WTC11 (cell line): ENCODE measurements around the gene EHBP1. TPM values are rescaled to one million over a fixed set of nuclear protein-coding genes. Genes with fewer than 3 reads are reported as not detected.

Source experiments
- ATAC-seq: fragments of 200-7000 bp; cut with Tn5 transposase; 2 replicates; pipeline ENCODE4 v1.10.0; 2021; ENCODE audit warnings: mild to moderate bottlenecking, moderate library complexity
- CTCF ChIA-PET: fragments of 300-600 bp; sonication (Branson Sonifier 250); formaldehyde crosslinking; loops from one replicate; lab custom pipeline; 2021; ENCODE audit warnings: antibody characterized with exemption; lab: Charles Lee
- POLR2A ChIA-PET: fragments of 350-600 bp; sonication (Branson Sonifier 250); formaldehyde crosslinking; loops from one replicate; lab custom pipeline; 2021; ENCODE audit warnings: antibody characterized with exemption; lab: Charles Lee
- DNase-seq: peaks from one replicate; pipeline ENCODE4 v3.0.0; 2021; ENCODE audit warnings: low spot score
- H3K27ac Mint-ChIP-seq: 2 replicates; pipeline ENCODE4 v1.8.0; 2021; ENCODE audit warnings: mixed read lengths
- H3K27me3 Mint-ChIP-seq: 2 replicates; pipeline ENCODE4 v1.8.0; 2021; ENCODE audit warnings: low read depth, mild to moderate bottlenecking, moderate library complexity, mixed read lengths
- H3K36me3 Mint-ChIP-seq: 2 replicates; pipeline ENCODE4 v1.8.0; 2021; ENCODE audit warnings: mixed read lengths
- H3K4me1 Mint-ChIP-seq: 2 replicates; pipeline ENCODE4 v1.8.0; 2022; ENCODE audit warnings: mixed read lengths
- H3K4me3 Mint-ChIP-seq: 2 replicates; pipeline ENCODE4 v1.8.0; 2021; ENCODE audit warnings: mild to moderate bottlenecking, moderate library complexity, mixed read lengths
- H3K9me3 Mint-ChIP-seq: 2 replicates; pipeline ENCODE4 v1.8.0; 2021; ENCODE audit warnings: mixed read lengths
- EMX1 ChIP-seq: fragments of 250-450 bp; sonication (Bioruptor Pico); IDR thresholded peaks from 2 replicates; pipeline ENCODE4 v1.8.0; 2021; ENCODE audit warnings: mild to moderate bottlenecking
- ETV6 ChIP-seq: sonication (generic); formaldehyde crosslinking; IDR thresholded peaks from 2 replicates; pipeline ENCODE4 v1.8.1; 2022; ENCODE audit warnings: mild to moderate bottlenecking, missing genetic modification reagents
- FOXJ3 ChIP-seq: sonication (generic); formaldehyde crosslinking; IDR thresholded peaks from 2 replicates; pipeline ENCODE4 v1.9.0; 2021; ENCODE audit warnings: missing genetic modification reagents, mild to moderate bottlenecking, borderline replicate concordance
- FOXP1 ChIP-seq: sonication (generic); formaldehyde crosslinking; IDR thresholded peaks from 2 replicates; pipeline ENCODE4 v1.8.0; 2022; ENCODE audit warnings: missing genetic modification reagents, mild to moderate bottlenecking, moderate library complexity, borderline replicate concordance
- HMGA2 ChIP-seq: fragments of 250-450 bp; sonication (Bioruptor Pico); IDR thresholded peaks from 2 replicates; pipeline ENCODE4 v1.4.0; 2021; ENCODE audit warnings: mild to moderate bottlenecking, moderate library complexity
- KAT7 ChIP-seq: sonication (generic); formaldehyde crosslinking; IDR thresholded peaks from 2 replicates; pipeline ENCODE4 v1.8.1; 2023; ENCODE audit warnings: missing genetic modification reagents, mild to moderate bottlenecking, borderline replicate concordance
- MXD4 ChIP-seq: fragments of 250-450 bp; sonication (Bioruptor Pico); IDR thresholded peaks from 2 replicates; pipeline ENCODE4 v1.8.0; 2021; ENCODE audit warnings: mild to moderate bottlenecking, moderate library complexity, borderline replicate concordance
- NR2C2 ChIP-seq: sonication (generic); formaldehyde crosslinking; IDR thresholded peaks from 2 replicates; pipeline ENCODE4 v1.8.0; 2022; ENCODE audit warnings: mild to moderate bottlenecking, missing genetic modification reagents
- NR3C1 ChIP-seq: sonication (generic); formaldehyde crosslinking; conservative IDR thresholded peaks from 2 replicates; pipeline ENCODE4 v1.8.1; 2023; ENCODE audit warnings: low read depth, mild to moderate bottlenecking, missing genetic modification reagents
- SOX15 ChIP-seq: fragments of 250-450 bp; sonication (Bioruptor Pico); IDR thresholded peaks from 2 replicates; pipeline ENCODE4 v1.9.0; 2021; ENCODE audit warnings: mild to moderate bottlenecking
- SP1 ChIP-seq: sonication (generic); formaldehyde crosslinking; conservative IDR thresholded peaks from 2 replicates; pipeline ENCODE4 v1.8.1; 2022; ENCODE audit warnings: missing genetic modification reagents
- TCF7 ChIP-seq: sonication (generic); formaldehyde crosslinking; IDR thresholded peaks from 2 replicates; pipeline ENCODE4 v1.8.0; 2022; ENCODE audit warnings: mild to moderate bottlenecking, low read depth, missing genetic modification reagents, moderate library complexity
- TEAD1 ChIP-seq: sonication (generic); formaldehyde crosslinking; IDR thresholded peaks from 2 replicates; pipeline ENCODE4 v1.8.0; 2022; ENCODE audit warnings: mild to moderate bottlenecking, missing genetic modification reagents
- ZNF121 ChIP-seq: sonication (generic); formaldehyde crosslinking; IDR thresholded peaks from 2 replicates; pipeline ENCODE4 v1.8.0; 2023; ENCODE audit warnings: missing genetic modification reagents
- ZNF317 ChIP-seq: sonication (generic); formaldehyde crosslinking; IDR thresholded peaks from 2 replicates; pipeline ENCODE4 v1.8.1; 2023; ENCODE audit warnings: low read depth, mild to moderate bottlenecking, moderate library complexity, missing genetic modification reagents, borderline replicate concordance
- ZNF671 ChIP-seq: fragments of 250-450 bp; sonication (Bioruptor Pico); IDR thresholded peaks from 2 replicates; pipeline ENCODE4 v1.8.0; 2021; ENCODE audit warnings: mild to moderate bottlenecking
- total RNA-seq: library from RNA; stranded (reverse); gene quantifications from 3 replicates; pipeline ENCODE4 v1.2.3, GENCODE V29; 2021
- TF ChIP-seq, protein P1 (sequence below): fragments of 250-450 bp; sonication (Bioruptor Pico); IDR thresholded peaks from 2 replicates; pipeline ENCODE4 v1.9.0; 2021; ENCODE audit warnings: mild to moderate bottlenecking, borderline replicate concordance
- TF ChIP-seq, protein P2 (sequence below): sonication (generic); formaldehyde crosslinking; IDR thresholded peaks from 2 replicates; pipeline ENCODE4 v1.8.0; 2022; ENCODE audit warnings: mild to moderate bottlenecking, missing genetic modification reagents
- TF ChIP-seq, protein P3 (sequence below): fragments of 250-450 bp; sonication (Bioruptor Pico); IDR thresholded peaks from 2 replicates; pipeline ENCODE4 v1.8.0; 2021; ENCODE audit warnings: mild to moderate bottlenecking
- TF ChIP-seq, protein P4 (sequence below): fragments of 250-450 bp; sonication (Bioruptor Pico); IDR thresholded peaks from 2 replicates; pipeline ENCODE4 v1.9.0; 2021; ENCODE audit warnings: mild to moderate bottlenecking
- TF ChIP-seq, protein P5 (sequence below): sonication (generic); formaldehyde crosslinking; IDR thresholded peaks from 2 replicates; pipeline ENCODE4 v1.8.1; 2022; ENCODE audit warnings: low read depth, missing genetic modification reagents, borderline replicate concordance
- TF ChIP-seq, protein P6 (sequence below): sonication (generic); formaldehyde crosslinking; IDR thresholded peaks from 2 replicates; pipeline ENCODE4 v1.8.1; 2022; ENCODE audit warnings: mild to moderate bottlenecking, moderate library complexity, missing genetic modification reagents
- TF ChIP-seq, protein P7 (sequence below): fragments of 250-450 bp; sonication (Bioruptor Pico); IDR thresholded peaks from 2 replicates; pipeline ENCODE4 v1.9.0; 2021; ENCODE audit warnings: mild to moderate bottlenecking

EHBP1 gene
- total RNA-seq, 1 experiment from 2014 or later = 36.4 TPM

DNA sequence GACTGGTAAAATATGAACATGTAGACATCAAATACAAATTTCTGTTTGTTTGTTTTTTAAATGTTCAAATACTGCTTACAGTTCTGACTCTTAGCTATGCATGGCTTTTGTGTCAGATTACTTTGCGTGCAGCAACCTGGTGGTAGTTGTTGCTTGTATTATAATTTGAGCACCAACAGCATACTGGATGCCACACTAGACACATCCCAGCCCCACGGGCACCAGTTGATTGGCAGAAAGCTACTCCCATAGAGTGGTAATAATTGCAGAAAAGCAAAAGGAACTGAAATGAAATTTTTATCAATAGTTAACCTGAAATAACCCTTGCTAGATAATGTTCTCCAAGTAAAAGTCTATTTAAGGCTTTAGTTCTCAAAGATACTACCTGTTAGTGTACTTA lies 91.6 kb downstream of the EHBP1 start:
- Mint-ChIP-seq H3K27me3 (no peaks in the 10 kb centered on the region), H3K36me3 (no peaks in the 10 kb centered on the region), H3K27ac (no peak overlapping the region), H3K4me3 (no peak overlapping the region), H3K4me1 (no peaks in the 10 kb centered on the region), H3K9me3 (no peaks in the 10 kb centered on the region)
- DNase-seq = no peak
- TF ChIP-seq, protein P1, sequence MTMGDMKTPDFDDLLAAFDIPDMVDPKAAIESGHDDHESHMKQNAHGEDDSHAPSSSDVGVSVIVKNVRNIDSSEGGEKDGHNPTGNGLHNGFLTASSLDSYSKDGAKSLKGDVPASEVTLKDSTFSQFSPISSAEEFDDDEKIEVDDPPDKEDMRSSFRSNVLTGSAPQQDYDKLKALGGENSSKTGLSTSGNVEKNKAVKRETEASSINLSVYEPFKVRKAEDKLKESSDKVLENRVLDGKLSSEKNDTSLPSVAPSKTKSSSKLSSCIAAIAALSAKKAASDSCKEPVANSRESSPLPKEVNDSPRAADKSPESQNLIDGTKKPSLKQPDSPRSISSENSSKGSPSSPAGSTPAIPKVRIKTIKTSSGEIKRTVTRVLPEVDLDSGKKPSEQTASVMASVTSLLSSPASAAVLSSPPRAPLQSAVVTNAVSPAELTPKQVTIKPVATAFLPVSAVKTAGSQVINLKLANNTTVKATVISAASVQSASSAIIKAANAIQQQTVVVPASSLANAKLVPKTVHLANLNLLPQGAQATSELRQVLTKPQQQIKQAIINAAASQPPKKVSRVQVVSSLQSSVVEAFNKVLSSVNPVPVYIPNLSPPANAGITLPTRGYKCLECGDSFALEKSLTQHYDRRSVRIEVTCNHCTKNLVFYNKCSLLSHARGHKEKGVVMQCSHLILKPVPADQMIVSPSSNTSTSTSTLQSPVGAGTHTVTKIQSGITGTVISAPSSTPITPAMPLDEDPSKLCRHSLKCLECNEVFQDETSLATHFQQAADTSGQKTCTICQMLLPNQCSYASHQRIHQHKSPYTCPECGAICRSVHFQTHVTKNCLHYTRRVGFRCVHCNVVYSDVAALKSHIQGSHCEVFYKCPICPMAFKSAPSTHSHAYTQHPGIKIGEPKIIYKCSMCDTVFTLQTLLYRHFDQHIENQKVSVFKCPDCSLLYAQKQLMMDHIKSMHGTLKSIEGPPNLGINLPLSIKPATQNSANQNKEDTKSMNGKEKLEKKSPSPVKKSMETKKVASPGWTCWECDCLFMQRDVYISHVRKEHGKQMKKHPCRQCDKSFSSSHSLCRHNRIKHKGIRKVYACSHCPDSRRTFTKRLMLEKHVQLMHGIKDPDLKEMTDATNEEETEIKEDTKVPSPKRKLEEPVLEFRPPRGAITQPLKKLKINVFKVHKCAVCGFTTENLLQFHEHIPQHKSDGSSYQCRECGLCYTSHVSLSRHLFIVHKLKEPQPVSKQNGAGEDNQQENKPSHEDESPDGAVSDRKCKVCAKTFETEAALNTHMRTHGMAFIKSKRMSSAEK (CRISPR knock-in tag) = no peak
- TF ChIP-seq KAT7 (CRISPR knock-in tag) (no peak), ZNF671 (CRISPR knock-in tag) (no peak), SP1 (CRISPR knock-in tag) (no peak), NR2C2 (CRISPR knock-in tag) (no peak), SOX15 (CRISPR knock-in tag) (no peak), TEAD1 (CRISPR knock-in tag) (no peak)
- TF ChIP-seq, protein P2, sequence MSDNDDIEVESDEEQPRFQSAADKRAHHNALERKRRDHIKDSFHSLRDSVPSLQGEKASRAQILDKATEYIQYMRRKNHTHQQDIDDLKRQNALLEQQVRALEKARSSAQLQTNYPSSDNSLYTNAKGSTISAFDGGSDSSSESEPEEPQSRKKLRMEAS (CRISPR knock-in tag) = no peak
- TF ChIP-seq, protein P3, sequence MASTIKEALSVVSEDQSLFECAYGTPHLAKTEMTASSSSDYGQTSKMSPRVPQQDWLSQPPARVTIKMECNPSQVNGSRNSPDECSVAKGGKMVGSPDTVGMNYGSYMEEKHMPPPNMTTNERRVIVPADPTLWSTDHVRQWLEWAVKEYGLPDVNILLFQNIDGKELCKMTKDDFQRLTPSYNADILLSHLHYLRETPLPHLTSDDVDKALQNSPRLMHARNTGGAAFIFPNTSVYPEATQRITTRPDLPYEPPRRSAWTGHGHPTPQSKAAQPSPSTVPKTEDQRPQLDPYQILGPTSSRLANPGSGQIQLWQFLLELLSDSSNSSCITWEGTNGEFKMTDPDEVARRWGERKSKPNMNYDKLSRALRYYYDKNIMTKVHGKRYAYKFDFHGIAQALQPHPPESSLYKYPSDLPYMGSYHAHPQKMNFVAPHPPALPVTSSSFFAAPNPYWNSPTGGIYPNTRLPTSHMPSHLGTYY = no peak
- TF ChIP-seq, protein P4, sequence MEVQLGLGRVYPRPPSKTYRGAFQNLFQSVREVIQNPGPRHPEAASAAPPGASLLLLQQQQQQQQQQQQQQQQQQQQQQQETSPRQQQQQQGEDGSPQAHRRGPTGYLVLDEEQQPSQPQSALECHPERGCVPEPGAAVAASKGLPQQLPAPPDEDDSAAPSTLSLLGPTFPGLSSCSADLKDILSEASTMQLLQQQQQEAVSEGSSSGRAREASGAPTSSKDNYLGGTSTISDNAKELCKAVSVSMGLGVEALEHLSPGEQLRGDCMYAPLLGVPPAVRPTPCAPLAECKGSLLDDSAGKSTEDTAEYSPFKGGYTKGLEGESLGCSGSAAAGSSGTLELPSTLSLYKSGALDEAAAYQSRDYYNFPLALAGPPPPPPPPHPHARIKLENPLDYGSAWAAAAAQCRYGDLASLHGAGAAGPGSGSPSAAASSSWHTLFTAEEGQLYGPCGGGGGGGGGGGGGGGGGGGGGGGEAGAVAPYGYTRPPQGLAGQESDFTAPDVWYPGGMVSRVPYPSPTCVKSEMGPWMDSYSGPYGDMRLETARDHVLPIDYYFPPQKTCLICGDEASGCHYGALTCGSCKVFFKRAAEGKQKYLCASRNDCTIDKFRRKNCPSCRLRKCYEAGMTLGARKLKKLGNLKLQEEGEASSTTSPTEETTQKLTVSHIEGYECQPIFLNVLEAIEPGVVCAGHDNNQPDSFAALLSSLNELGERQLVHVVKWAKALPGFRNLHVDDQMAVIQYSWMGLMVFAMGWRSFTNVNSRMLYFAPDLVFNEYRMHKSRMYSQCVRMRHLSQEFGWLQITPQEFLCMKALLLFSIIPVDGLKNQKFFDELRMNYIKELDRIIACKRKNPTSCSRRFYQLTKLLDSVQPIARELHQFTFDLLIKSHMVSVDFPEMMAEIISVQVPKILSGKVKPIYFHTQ (CRISPR knock-in tag) = no peak
- TF ChIP-seq, protein P5, sequence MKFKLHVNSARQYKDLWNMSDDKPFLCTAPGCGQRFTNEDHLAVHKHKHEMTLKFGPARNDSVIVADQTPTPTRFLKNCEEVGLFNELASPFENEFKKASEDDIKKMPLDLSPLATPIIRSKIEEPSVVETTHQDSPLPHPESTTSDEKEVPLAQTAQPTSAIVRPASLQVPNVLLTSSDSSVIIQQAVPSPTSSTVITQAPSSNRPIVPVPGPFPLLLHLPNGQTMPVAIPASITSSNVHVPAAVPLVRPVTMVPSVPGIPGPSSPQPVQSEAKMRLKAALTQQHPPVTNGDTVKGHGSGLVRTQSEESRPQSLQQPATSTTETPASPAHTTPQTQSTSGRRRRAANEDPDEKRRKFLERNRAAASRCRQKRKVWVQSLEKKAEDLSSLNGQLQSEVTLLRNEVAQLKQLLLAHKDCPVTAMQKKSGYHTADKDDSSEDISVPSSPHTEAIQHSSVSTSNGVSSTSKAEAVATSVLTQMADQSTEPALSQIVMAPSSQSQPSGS (CRISPR knock-in tag) = no peak
- TF ChIP-seq, protein P6, sequence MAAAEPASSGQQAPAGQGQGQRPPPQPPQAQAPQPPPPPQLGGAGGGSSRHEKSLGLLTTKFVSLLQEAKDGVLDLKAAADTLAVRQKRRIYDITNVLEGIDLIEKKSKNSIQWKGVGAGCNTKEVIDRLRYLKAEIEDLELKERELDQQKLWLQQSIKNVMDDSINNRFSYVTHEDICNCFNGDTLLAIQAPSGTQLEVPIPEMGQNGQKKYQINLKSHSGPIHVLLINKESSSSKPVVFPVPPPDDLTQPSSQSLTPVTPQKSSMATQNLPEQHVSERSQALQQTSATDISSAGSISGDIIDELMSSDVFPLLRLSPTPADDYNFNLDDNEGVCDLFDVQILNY (CRISPR knock-in tag) = no peak
- no peak for ATAC-seq
- ChIA-PET POLR2A (no interaction called here), CTCF (no interaction called here)

DNA sequence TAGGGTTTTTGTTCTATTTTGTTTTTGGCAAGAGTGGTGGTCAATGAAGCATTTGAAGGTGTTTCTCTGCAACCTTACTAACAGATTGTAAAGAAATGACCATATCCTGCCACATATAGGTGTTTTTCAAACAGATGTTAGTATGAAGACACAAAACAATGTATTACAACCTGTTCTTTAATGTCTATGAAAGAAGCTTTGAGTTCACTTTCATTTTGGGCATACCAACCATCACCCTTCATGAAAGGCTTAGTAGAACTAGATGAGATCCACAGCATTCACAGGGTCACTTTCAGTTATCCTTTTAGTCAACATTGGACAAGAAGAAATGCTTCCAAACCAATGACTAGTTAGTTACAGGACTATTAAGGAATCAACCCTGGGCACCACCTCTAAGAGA lies 95.1 kb downstream of the EHBP1 start:
- ChIA-PET CTCF (no interaction called here), POLR2A (no interaction called here)
- Mint-ChIP-seq H3K4me1 (no peaks in the 10 kb centered on the region), H3K27me3 (no peaks in the 10 kb centered on the region), H3K9me3 (no peaks in the 10 kb centered on the region), H3K4me3 (no peak overlapping the region), H3K36me3 (peaks cover 6% of the 10 kb centered on the region), H3K27ac (no peak overlapping the region)
- ATAC-seq (no peak), DNase-seq (no peak)
- TF ChIP-seq, protein P7, sequence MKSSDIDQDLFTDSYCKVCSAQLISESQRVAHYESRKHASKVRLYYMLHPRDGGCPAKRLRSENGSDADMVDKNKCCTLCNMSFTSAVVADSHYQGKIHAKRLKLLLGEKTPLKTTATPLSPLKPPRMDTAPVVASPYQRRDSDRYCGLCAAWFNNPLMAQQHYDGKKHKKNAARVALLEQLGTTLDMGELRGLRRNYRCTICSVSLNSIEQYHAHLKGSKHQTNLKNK (CRISPR knock-in tag) = no peak
- TF ChIP-seq FOXP1 (CRISPR knock-in tag) (no peak), NR3C1 (CRISPR knock-in tag) (no peak), SP1 (CRISPR knock-in tag) (no peak), ZNF317 (CRISPR knock-in tag) (no peak), MXD4 (CRISPR knock-in tag) (no peak), ZNF671 (CRISPR knock-in tag) (no peak), HMGA2 (CRISPR knock-in tag) (no peak), FOXJ3 (CRISPR knock-in tag) (no peak), ETV6 (CRISPR knock-in tag) (no peak), ZNF121 (no peak), EMX1 (CRISPR knock-in tag) (no peak), TCF7 (CRISPR knock-in tag) (no peak)
- TF ChIP-seq, protein P5 (CRISPR knock-in tag) = no peak
